ENCODE measurements around the gene FRMD3.

Gene FRMD3

DNA sequence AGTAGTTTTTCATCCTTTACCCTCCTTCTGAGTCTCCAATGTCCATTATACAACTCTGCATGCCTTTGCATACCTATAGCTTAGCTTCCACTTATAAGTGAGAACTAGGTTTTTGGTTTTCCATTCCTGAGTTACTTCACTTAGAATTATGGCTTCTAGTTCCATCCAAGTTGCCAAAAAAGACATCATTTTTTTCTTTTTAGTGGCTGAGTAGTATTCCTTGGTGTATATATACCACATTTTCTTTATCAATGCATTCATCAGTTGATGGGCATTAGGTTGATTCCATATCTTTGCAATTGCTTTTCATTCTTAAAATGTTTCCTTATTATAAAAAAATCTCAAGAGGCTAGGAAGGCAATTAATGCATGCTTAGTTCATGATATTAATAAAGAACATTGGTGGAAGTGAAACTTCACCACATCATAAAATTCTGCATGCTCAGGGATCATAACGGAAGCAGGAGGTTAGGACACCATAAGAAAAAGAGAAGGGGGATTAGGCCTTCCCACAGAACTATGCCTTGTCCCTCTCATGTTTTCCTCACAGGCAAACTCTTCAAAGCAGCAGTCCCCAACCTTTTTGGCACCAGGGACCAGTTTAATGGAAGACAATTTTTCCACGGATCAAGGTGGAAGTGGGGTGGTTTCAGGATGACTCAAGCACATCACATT is 105.2 kb downstream of the FRMD3 start:
- DNase-seq (ENCODE audit: low read depth), result no peak

GRCh38 chr9:83432104-83432627 is 106.0 kb downstream of the FRMD3 start:
- DNase-seq (ENCODE audit: low read depth), result no peak

GRCh38 chr9:83431101-83432060 is 106.8 kb downstream of the FRMD3 start:
- DNase-seq (ENCODE audit: low read depth), result no peak

DNA sequence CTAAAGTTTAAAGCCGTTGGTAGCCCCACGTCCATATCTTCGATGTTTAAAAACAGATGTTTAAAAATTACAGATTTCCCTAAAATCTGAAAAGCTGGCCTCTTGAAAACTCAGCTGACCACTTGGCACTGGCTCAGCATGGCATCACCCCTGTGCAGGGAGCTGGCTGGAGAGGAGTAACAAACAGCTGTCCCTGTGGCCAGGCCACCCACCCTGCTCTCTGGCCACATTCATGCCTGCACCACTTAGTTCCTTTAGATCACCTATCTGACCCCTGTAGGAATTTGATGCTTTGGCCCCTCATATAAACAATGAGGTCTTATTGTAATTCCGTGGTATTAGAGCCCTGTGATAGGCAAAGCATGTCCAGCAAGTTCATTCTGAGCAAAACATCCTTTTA is 107.5 kb downstream of the FRMD3 start:
- DNase-seq (ENCODE audit: low read depth), result no peak

GRCh38 chr9:83429229-83429628 is 109.0 kb downstream of the FRMD3 start:
- no peak for DNase-seq (ENCODE audit: low read depth)

DNA sequence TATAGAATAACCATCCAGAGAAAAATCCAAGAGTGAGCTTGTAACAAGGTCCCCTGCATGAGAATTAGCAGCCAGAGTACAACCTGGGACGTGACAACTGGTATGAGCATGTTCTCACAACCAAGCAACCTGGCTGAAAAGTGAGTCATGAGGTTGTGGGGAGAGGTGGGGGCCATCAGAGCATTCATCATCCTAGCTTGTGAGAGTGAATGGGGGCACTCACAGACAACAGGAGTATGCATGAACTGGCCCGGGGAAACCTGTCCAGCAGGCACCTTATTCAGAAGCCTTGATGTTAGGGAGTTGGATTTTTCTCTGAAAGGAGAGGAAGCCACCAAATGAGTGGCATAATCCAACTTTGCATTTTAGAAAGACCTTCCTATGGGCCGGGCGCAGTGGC is 113.0 kb downstream of the FRMD3 start:
- no peak for DNase-seq (ENCODE audit: low read depth)

DNA sequence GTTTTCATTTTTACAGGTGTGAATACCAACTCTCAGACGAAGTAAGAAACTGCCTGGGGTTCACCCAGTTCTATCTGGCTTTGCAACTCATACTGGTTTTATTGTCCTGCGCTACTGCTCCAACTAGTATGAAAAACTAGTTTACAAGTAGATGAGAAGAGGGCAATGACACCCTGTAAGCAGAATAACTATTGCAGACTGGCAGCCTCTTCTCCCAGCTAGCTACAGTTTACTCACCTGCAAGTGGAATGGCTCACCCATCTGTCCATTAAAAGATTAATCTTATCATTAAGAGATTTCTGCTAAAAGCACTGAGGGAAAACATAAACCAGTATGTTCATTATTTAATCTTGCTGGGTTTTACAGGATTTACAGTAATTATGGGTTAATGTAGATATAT is 113.4 kb downstream of the FRMD3 start:
- no peak for DNase-seq (ENCODE audit: low read depth)

- no peak for DNase-seq (ENCODE audit: low read depth)
Measured at GRCh38 chr9:83423815-83424707, 114.1 kb downstream of the FRMD3 start.

DNA sequence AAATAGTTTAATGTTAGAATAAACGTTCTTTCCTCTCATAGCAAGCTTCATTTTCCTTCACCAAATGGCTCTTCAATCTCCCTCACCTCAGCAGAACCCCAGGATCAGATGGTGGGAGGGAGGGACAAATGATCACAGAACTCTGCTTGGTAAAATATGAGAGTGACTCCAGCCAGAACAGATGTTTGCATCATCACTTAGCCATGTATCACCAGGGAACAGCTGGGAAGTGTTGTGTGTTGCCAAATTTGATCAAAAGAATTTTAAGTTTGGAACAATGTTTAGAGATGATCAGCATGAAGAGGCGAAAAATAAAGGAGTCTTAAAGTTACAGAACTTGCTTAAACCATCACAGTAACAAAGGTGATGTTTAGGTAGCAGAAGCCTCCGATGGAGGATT is 115.7 kb downstream of the FRMD3 start:
- no peak for DNase-seq (ENCODE audit: low read depth)

- no peak for DNase-seq (ENCODE audit: low read depth)
Measured at GRCh38 chr9:83420486-83420885, 117.7 kb downstream of the FRMD3 start.

GRCh38 chr9:83419961-83420360 is 118.2 kb downstream of the FRMD3 start:
- DNase-seq (ENCODE audit: low read depth), result no peak

GRCh38 chr9:83418283-83418682 is 119.9 kb downstream of the FRMD3 start:
- DNase-seq (ENCODE audit: low read depth), result no peak

- no peak for DNase-seq (ENCODE audit: low read depth)
Measured at GRCh38 chr9:83413367-83413766, 124.8 kb downstream of the FRMD3 start.

DNA sequence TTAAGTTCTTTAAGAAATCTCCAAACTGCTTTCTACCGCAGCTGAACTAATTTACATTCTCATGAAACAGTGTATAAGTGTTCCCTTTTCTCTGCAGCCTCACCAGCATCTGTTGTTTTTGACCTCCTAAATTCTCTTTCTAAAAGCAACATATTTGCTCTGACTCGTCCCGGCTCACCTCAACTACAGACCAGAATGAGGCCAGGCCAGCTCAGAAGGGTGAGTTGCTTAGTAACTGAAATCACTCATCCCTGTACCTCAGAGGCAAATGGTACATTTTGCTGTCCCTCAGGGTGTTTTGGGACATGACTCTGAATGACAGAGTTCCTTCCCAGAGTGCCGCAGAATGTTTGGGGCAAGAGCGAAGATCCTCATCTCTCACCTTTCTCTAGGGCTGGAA is 127.5 kb downstream of the FRMD3 start:
- no peak for DNase-seq (ENCODE audit: low read depth)

GRCh38 chr9:83406921-83407320 is 131.3 kb downstream of the FRMD3 start:
- DNase-seq (ENCODE audit: low read depth), result no peak

GRCh38 chr9:83405759-83406158 is 132.4 kb downstream of the FRMD3 start:
- no peak for DNase-seq (ENCODE audit: low read depth)

DNA sequence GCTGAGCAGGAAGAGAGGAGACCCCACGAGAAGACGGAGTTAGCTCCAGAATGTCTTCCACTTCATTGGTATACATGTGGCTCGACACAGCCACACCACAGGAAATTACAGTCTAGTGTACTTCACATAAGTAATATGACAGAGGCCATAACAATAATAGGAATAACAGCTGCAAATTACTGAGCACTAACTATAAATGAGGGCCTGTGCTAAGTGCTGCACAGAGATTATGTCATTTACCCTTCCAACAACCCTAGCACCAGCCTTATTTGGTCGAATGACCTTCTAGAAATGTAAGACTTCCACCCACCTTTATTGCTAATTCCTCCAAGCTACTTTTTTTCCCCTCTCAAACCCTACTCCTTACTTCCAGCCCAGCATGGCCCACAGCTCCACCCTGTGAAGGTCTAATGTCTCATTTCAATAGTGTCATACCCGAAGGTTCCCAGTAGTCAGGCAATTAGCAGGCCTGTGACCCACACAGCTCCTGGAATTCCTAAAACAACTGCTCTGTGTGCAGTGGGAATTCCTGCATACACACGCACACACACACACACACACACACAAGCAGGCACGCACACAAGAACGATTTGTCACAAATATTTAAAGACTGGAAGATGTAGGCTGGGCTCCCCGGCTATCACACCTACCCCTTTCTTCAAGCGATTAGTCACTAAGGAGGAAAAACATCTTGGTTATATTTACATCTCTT is 134.5 kb downstream of the FRMD3 start:
- no peak for DNase-seq (ENCODE audit: low read depth)

GRCh38 chr9:83401328-83401900 is 136.8 kb downstream of the FRMD3 start:
- DNase-seq (ENCODE audit: low read depth), result no peak

DNA sequence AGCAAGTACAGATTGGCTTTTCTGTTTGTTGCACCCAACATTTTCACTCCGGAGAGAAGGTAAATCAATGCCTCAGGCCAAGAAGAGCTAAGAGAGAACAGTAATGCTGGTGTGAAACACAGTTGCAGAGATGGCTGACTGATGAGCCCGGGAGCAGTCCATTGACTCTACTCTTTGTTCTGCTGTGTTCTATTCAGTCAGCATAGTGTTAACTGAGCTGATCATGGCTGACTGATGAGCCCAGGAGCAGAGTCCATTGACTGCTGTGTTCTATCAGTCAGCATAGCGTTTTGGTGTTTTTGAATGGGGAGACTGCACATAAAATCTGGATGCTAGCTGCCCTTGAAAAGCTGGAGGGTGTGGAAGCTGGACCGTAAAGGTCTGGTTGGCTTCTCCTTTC is 141.4 kb downstream of the FRMD3 start:
- no peak for DNase-seq (ENCODE audit: low read depth)

GRCh38 chr9:83396342-83396741 is 141.9 kb downstream of the FRMD3 start:
- DNase-seq (ENCODE audit: low read depth), result no peak

DNA sequence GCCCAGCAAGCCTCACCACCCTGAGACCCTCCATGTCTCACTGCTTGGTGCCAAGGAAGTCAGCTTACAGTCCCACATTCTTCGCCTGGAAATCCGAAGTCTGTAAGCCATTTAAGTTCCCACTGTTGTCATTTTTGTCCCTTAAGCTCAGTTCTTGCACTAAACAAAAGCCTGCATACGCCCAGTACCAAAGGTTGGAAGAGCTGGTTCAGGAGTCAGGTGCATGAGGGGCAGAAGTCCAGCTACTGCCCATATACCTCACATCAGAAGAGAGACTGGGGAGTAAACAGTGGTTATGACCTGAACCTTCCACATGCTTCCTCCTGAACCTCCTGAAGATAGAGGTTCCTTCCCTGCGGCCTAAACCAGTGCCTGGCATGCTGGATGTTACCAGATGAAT is 146.0 kb downstream of the FRMD3 start:
- DNase-seq (ENCODE audit: low read depth), result no peak

Data from T-helper 22 cell (primary cell).